GM12878 (cell line): ENCODE results near the gene SERPINB10.

Source experiments
- CTCF ChIP-seq, 3 experiments: IDR thresholded peaks in 2 of 3; conservative IDR thresholded peaks in 1 of 3; 2 replicates each; pipeline ENCODE4 v1.5.1; 2011; ENCODE audit warnings: low read depth in 3 of 3, low read length in 3 of 3, mild to moderate bottlenecking in 3 of 3, control low read depth in 2 of 3, moderate library complexity in 2 of 3, inconsistent platforms in 1 of 3, mixed read lengths in 1 of 3; ENCODE audit not compliant: control insufficient read depth in 2 of 3, insufficient read depth in 1 of 3; ENCODE audit errors: extremely low read depth in 1 of 3
- EZH2 ChIP-seq: IDR thresholded peaks from 2 replicates; pipeline ENCODE4 v1.6.1; 2012; ENCODE audit warnings: low read depth, mild to moderate bottlenecking, control low read depth, inconsistent platforms, low read length, borderline replicate concordance; ENCODE audit not compliant: control insufficient read depth
- FOS ChIP-seq: IDR thresholded peaks from 3 replicates; pipeline ENCODE4 v1.6.1; 2011; ENCODE audit warnings: borderline replicate concordance; ENCODE audit not compliant: insufficient read length; ENCODE audit errors: extremely low read depth
- GABPA ChIP-seq: IDR thresholded peaks from 2 replicates; pipeline ENCODE4 v1.6.1; 2014; ENCODE audit warnings: antibody characterized with exemption, low read depth, mild to moderate bottlenecking, inconsistent platforms
- HSF1 ChIP-seq: fragments of 150-350 bp; IDR thresholded peaks from 2 replicates; pipeline ENCODE4 v1.6.1; 2014; ENCODE audit warnings: mild to moderate bottlenecking, low read depth, low read length
- JUNB ChIP-seq: IDR thresholded peaks from 2 replicates; pipeline ENCODE4 v1.6.1; 2016; ENCODE audit warnings: antibody characterized with exemption, mild to moderate bottlenecking
- MXI1 ChIP-seq: fragments of 150-350 bp; IDR thresholded peaks from 2 replicates; pipeline ENCODE4 v1.6.1; 2011; ENCODE audit warnings: low read depth, mild to moderate bottlenecking, inconsistent platforms, low read length, improper control_type of control experiment
- NFIC ChIP-seq: IDR thresholded peaks from 2 replicates; pipeline ENCODE4 v1.6.1; 2012; ENCODE audit warnings: low read depth, mild to moderate bottlenecking, inconsistent platforms, low read length, moderate library complexity
- POLR2A ChIP-seq: IDR thresholded peaks from 2 replicates; pipeline ENCODE4 v1.6.1; 2011; ENCODE audit warnings: low read depth, mild to moderate bottlenecking, low read length
- TAF1 ChIP-seq: IDR thresholded peaks from 2 replicates; pipeline ENCODE4 v1.6.1; 2011; ENCODE audit warnings: mild to moderate bottlenecking, low read depth, low read length, borderline replicate concordance
- YBX1 ChIP-seq: fragments of 450-650 bp; IDR thresholded peaks from 2 replicates; pipeline ENCODE4 v1.6.1; 2016; ENCODE audit warnings: antibody characterized with exemption

GRCh38 chr18:63928331-63928730 lies 20.6 kb downstream of the SERPINB10 start:
- TF ChIP-seq NFIC (no peak), CTCF (IDR thresholded peaks at IDR 0.05 in 2 of 3, conservative IDR thresholded peaks at IDR 0.05 in 1 of 3; ENCODE audit: control insufficient read depth in 2 of 3, extremely low read depth in 1 of 3, insufficient read depth in 1 of 3, low read depth in 3 of 3, low read length in 3 of 3) (no peak), GABPA (no peak), MXI1 (no peak), TAF1 (no peak), POLR2A (no peak), FOS (no peak), HSF1 (no peak), EZH2 (no peak), JUNB (no peak), YBX1 (no peak)
